Testis (tissue), 3 donors: ENCODE measurements around the gene NKAIN2. TPM values are rescaled to one million over a fixed set of nuclear protein-coding genes. Genes with fewer than 3 reads are reported as not detected.

ENCODE experiments used
- DNase-seq: peaks from one replicate; pipeline ENCODE4 v3.0.0-alpha.2; 2019
- H3K27ac ChIP-seq, 2 donors: fragments of 200-600 bp; sonication (generic); one replicate each; pipeline ENCODE4 v1.5.1; 2019
- H3K27me3 ChIP-seq: fragments of 200-600 bp; sonication (generic); one replicate; pipeline ENCODE4 v1.5.1; 2019
- H3K36me3 ChIP-seq: fragments of 200-600 bp; sonication (generic); one replicate; pipeline ENCODE4 v1.5.1; 2017; ENCODE audit warnings: low read depth; ENCODE audit errors: missing control alignments
- H3K4me1 ChIP-seq: fragments of 200-600 bp; sonication (generic); one replicate; pipeline ENCODE4 v1.5.1; 2019
- H3K4me3 ChIP-seq, 2 donors: fragments of 200-600 bp; sonication (generic); one replicate each; pipeline ENCODE4 v1.5.1; 2017 to 2019
- H3K9me3 ChIP-seq: fragments of 200-600 bp; sonication (generic); one replicate; pipeline ENCODE4 v1.5.1; 2017
- POLR2A ChIP-seq: fragments of 450-650 bp; IDR thresholded peaks from one replicate; pipeline ENCODE4 v1.6.1; 2017; ENCODE audit warnings: antibody characterized with exemption, mild to moderate bottlenecking, moderate library complexity
- WGBS, 2 donors: methylation state at CpG; one replicate each; pipeline ENCODE4 v1.1.5; 2018; 5-methylcytosine and 5-hydroxymethylcytosine counted together
- intact Hi-C: fragments of 100-400 bp; cut with DNase I; formaldehyde crosslinking; loops from one replicate; pipeline ENCODE4 v1.15.1; 2023; ENCODE audit warnings: low total_unique reads
- polyA plus RNA-seq: library from polyadenylated mRNA; stranded (reverse); fragments of 350-450 nt; fragmentation: Illumina TruSeq; extraction: RNeasy Lipid Tissue Mini Kit (QIAGEN cat#74804); gene quantifications from one replicate; pipeline ENCODE4 v1.2.3, GENCODE V29; 2014; ENCODE audit warnings: low read depth, low replicate concordance; ENCODE audit not compliant: insufficient read depth
- total RNA-seq, 2 donors: library from RNA; depleted of rRNA; stranded (reverse); fragments of >200 nt; gene quantifications; one replicate each; pipeline ENCODE4 v1.2.3, GENCODE V29; 2016
- TF ChIP-seq, protein P1 (sequence below), 3 experiments: fragments of 450-650 bp in 2 of 3; fragments of 200-600 bp in 1 of 3; sonication (generic) in 1 of 3; IDR thresholded peaks; one replicate each; pipeline ENCODE4 v1.5.1; 2016 to 2019; ENCODE audit warnings: antibody characterized with exemption in 3 of 3, mild to moderate bottlenecking in 2 of 3, moderate library complexity in 1 of 3

NKAIN2 gene
- total and polyA plus RNA-seq, 3 donors from 2014 or later = 0.56 to 1.1 (median 0.71) TPM

DNA sequence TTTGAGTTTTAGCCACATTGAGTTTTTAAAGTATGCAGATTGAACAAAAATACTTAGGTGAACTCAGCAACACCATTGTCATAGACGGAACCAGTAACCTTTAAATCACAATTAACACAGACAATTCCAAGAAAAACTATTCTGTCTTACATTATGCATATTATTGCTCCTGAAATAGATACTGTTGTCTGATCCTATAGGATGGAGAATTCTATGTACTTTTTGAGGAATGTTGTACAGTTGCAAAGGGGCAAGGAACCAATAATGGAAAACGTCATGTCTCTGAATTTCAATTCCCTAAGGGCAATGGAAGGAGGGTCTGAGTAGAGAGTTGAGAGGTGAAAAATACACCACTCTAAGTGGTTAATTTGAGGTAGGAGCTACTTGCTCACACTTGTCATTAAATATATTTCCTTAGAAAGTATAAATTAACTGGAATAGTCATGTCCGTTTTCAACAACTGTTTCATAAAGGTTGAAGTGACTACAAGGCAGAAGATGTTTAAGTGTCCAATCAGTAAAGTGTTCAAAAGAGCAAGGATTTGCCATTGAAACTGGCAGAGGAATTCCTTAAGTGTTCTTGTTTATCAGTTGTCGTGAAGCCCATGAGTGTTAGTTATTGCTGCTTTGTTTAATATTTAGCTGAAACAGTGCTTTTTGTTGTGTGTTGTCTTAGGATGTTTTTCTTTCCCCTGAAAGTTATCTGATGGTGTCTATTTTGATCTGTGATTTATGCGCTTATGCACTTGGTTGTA, 1.3 kb downstream of the NKAIN2 start:
- Histone ChIP-seq H3K9me3 (no peaks in the 10 kb centered on the region), H3K4me1 (no peaks in the 10 kb centered on the region), H3K27ac (no peak overlapping the region), H3K4me3 (no peak overlapping the region), H3K27me3 (no peaks in the 10 kb centered on the region), H3K36me3 (no peaks in the 10 kb centered on the region)
- DNase-seq = no peak
- TF ChIP-seq, protein P1, sequence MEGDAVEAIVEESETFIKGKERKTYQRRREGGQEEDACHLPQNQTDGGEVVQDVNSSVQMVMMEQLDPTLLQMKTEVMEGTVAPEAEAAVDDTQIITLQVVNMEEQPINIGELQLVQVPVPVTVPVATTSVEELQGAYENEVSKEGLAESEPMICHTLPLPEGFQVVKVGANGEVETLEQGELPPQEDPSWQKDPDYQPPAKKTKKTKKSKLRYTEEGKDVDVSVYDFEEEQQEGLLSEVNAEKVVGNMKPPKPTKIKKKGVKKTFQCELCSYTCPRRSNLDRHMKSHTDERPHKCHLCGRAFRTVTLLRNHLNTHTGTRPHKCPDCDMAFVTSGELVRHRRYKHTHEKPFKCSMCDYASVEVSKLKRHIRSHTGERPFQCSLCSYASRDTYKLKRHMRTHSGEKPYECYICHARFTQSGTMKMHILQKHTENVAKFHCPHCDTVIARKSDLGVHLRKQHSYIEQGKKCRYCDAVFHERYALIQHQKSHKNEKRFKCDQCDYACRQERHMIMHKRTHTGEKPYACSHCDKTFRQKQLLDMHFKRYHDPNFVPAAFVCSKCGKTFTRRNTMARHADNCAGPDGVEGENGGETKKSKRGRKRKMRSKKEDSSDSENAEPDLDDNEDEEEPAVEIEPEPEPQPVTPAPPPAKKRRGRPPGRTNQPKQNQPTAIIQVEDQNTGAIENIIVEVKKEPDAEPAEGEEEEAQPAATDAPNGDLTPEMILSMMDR (IDR thresholded peaks at IDR 0.05) = no peak
- TF ChIP-seq POLR2A = no peak
- WGBS, 2 donors = 40 to 42% methylated on average over 5 of the region's 5 CpGs
- intact Hi-C loops = no loop called here

GRCh38 chr6:123805921-123806320, 2.3 kb downstream of the NKAIN2 start:
- no peaks in the 10 kb centered on the region for H3K36me3 ChIP-seq
- H3K27ac ChIP-seq = no peak overlapping the region
- no peaks in the 10 kb centered on the region for H3K27me3 ChIP-seq
- H3K4me1 ChIP-seq = no peaks in the 10 kb centered on the region
- no peak overlapping the region for H3K4me3 ChIP-seq
- no peak for DNase-seq
- H3K9me3 ChIP-seq = no peaks in the 10 kb centered on the region
- TF ChIP-seq, protein P1 (IDR thresholded peaks at IDR 0.05) = no peak
- no peak for TF ChIP-seq POLR2A
- 65 to 83% methylated on average over 1 of the region's 1 CpG for WGBS, 2 donors
- intact Hi-C loops = no loop called here

DNA sequence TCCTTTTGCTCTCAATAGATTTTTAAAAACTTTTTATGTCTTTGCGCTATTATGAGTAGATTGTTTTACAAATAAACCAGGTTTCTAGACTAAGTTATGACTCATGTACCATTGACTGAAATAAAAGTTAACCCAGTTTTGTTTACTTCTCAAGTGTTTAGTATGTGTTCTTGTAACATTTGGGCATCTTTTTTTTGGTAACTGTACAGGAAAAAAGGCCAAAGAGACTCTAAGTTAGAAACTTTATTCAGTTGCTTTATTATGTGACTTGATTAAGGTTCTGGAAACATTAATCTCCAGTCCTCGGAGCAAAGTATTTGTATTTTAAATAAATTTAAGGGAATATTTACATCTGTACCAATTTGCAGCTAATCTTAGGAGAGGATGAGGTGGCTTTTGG, 2.9 kb downstream of the NKAIN2 start:
- no peak for DNase-seq
- 87 to 91% methylated on average over 2 of the region's 2 CpGs for WGBS, 2 donors

GRCh38 chr6:123808556-123808955, 4.9 kb downstream of the NKAIN2 start:
- no peaks in the 10 kb centered on the region for H3K9me3 ChIP-seq
- no peak overlapping the region for H3K4me3 ChIP-seq
- DNase-seq = no peak
- H3K27ac ChIP-seq = no peak overlapping the region
- WGBS, 2 donors = 86 to 88% methylated on average over 3 of the region's 3 CpGs
- H3K4me1 ChIP-seq = no peaks in the 10 kb centered on the region
- H3K27me3 ChIP-seq = no peaks in the 10 kb centered on the region
- TF ChIP-seq POLR2A = no peak
- TF ChIP-seq, protein P1 (IDR thresholded peaks at IDR 0.05) = no peak
- intact Hi-C loops = no loop called here
- no peaks in the 10 kb centered on the region for H3K36me3 ChIP-seq

More for the DNA sequence above, 2.9 kb downstream of the NKAIN2 start:
- Histone ChIP-seq H3K27me3 (no peaks in the 10 kb centered on the region), H3K9me3 (no peaks in the 10 kb centered on the region), H3K36me3 (no peaks in the 10 kb centered on the region), H3K27ac (no peak overlapping the region), H3K4me3 (no peak overlapping the region), H3K4me1 (no peaks in the 10 kb centered on the region)
- TF ChIP-seq, protein P1 (IDR thresholded peaks at IDR 0.05) = no peak
- TF ChIP-seq POLR2A = no peak
- intact Hi-C loops = no loop called here

DNA sequence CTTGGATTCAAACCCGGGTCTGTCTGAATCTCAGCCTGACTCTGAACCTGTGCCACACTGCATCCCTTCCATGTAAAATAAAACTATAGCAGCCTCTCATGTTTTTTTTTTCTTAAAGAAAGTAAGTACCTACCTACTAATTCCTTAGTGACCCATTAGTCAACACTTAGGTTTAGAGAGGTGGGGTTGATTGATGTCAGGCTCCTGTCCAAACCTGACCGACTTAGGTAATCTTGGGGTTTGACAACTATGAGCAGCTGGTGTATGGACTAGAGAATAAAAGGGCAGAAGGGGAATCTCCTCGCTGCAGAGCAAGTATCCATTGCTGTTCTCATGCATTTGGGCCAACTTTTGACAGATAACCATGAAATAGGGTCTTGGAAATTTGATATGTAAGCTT, 6.5 kb downstream of the NKAIN2 start:
- Histone ChIP-seq H3K4me3 (no peak overlapping the region), H3K4me1 (no peaks in the 10 kb centered on the region), H3K27ac (no peak overlapping the region), H3K27me3 (no peaks in the 10 kb centered on the region), H3K36me3 (no peaks in the 10 kb centered on the region), H3K9me3 (no peaks in the 10 kb centered on the region)
- WGBS, 2 donors = 83 to 90% methylated on average over 3 of the region's 3 CpGs
- intact Hi-C loops = no loop called here
- TF ChIP-seq, protein P1 (IDR thresholded peaks at IDR 0.05) = no peak
- TF ChIP-seq POLR2A = no peak
- DNase-seq = no peak
